HepG2 (cell line): Measurements from ENCODE around the gene CPT1B. TPM values are rescaled to one million over a fixed set of nuclear protein-coding genes. Genes with fewer than 3 reads are reported as not detected.

Experiments used
- BCL6 ChIP-seq: IDR thresholded peaks from 2 replicates; pipeline ENCODE4 v1.6.1; 2016; ENCODE audit warnings: missing genetic modification reagents, missing compliant biosample characterization
- CCAR2 ChIP-seq: fragments of 200-400 bp; formaldehyde crosslinking; optimal IDR thresholded peaks from 2 replicates; pipeline ENCODE3; 2018; ENCODE audit warnings: low read depth, mild to moderate bottlenecking, low read length, moderate library complexity
- FOXA1 ChIP-seq, 2 experiments: fragments of 450-650 bp in 1 of 2; sonication (generic) in 1 of 2; formaldehyde crosslinking in 1 of 2; IDR thresholded peaks; 2 replicates each; pipeline versions ENCODE4 v1.4.0 to v1.6.1; 2016 to 2020; ENCODE audit warnings: missing genetic modification reagents in 1 of 2
- HCFC1 ChIP-seq: fragments of 150-350 bp; IDR thresholded peaks from 2 replicates; pipeline ENCODE4 v1.6.1; 2014; ENCODE audit warnings: low read depth, low read length
- HMG20B ChIP-seq: conservative IDR thresholded peaks from 2 replicates; pipeline ENCODE4 v1.6.1; 2016; ENCODE audit warnings: missing genetic modification reagents, missing compliant biosample characterization
- KDM2A ChIP-seq: sonication (generic); formaldehyde crosslinking; IDR thresholded peaks from 2 replicates; pipeline ENCODE4 v1.4.0; 2020; ENCODE audit warnings: low read depth, missing genetic modification reagents, borderline replicate concordance
- NCOA1 ChIP-seq: sonication (generic); formaldehyde crosslinking; IDR thresholded peaks from 2 replicates; pipeline ENCODE4 v1.9.0; 2021; ENCODE audit warnings: missing genetic modification reagents
- NR2C2 ChIP-seq: sonication (generic); formaldehyde crosslinking; IDR thresholded peaks from 2 replicates; pipeline ENCODE4 v1.4.0; 2020; ENCODE audit warnings: missing genetic modification reagents, mild to moderate bottlenecking, moderate library complexity, borderline replicate concordance
- SOX13 ChIP-seq, 3 experiments: fragments of 450-650 bp in 1 of 3; sonication (generic) in 1 of 3; formaldehyde crosslinking in 1 of 3; IDR thresholded peaks in 2 of 3; conservative IDR thresholded peaks in 1 of 3; 2 replicates each; pipeline versions ENCODE4 v1.5.0 to v1.6.1; 2016 to 2020; ENCODE audit warnings: antibody characterized with exemption in 1 of 3, mild to moderate bottlenecking in 1 of 3, missing compliant biosample characterization in 1 of 3, missing genetic modification reagents in 1 of 3, moderate library complexity in 1 of 3
- ZBTB42 ChIP-seq: sonication (generic); formaldehyde crosslinking; IDR thresholded peaks from 2 replicates; pipeline ENCODE4 v1.5.0; 2020; ENCODE audit warnings: mild to moderate bottlenecking, missing genetic modification reagents
- ZFX ChIP-seq: sonication (generic); formaldehyde crosslinking; IDR thresholded peaks from 2 replicates; pipeline ENCODE4 v1.4.0; 2020; ENCODE audit warnings: mild to moderate bottlenecking, low read depth, missing genetic modification reagents, moderate library complexity
- ZNF296 ChIP-seq: sonication (generic); formaldehyde crosslinking; conservative IDR thresholded peaks from 2 replicates; pipeline ENCODE4 v1.5.0; 2020; ENCODE audit warnings: mild to moderate bottlenecking, missing genetic modification reagents
- ZNF343 ChIP-seq: sonication (generic); formaldehyde crosslinking; IDR thresholded peaks from 2 replicates; pipeline ENCODE4 v1.4.0; 2020; ENCODE audit warnings: mild to moderate bottlenecking, missing genetic modification reagents
- ZNF441 ChIP-seq: sonication (generic); formaldehyde crosslinking; IDR thresholded peaks from 2 replicates; pipeline ENCODE4 v1.7.0; 2021; ENCODE audit warnings: missing genetic modification reagents, borderline replicate concordance
- ZNF768 ChIP-seq: sonication (generic); formaldehyde crosslinking; IDR thresholded peaks from 2 replicates; pipeline ENCODE4 v1.4.0; 2020; ENCODE audit warnings: missing genetic modification reagents
- ZNF777 ChIP-seq: sonication (generic); formaldehyde crosslinking; IDR thresholded peaks from 2 replicates; pipeline ENCODE4 v1.4.0; 2020; ENCODE audit warnings: missing genetic modification reagents
- polyA plus RNA-seq, 8 experiments: library from polyadenylated mRNA; depleted of rRNA in 3 of 8; stranded (reverse) in 7 of 8; unstranded in 1 of 8; fragments of >200 nt; fragmentation: Illumina TruSeq in 4 of 8; extraction: Trizol in 4 of 8; gene quantifications; 2 replicates each; pipeline versions ENCODE4 v1.2.1 to v1.2.3, GENCODE V29; 2011 to 2016; ENCODE audit warnings: low read depth in 4 of 8, missing spikeins in 1 of 8, mixed read lengths in 1 of 8; ENCODE audit not compliant: insufficient read depth in 1 of 8
- total RNA-seq, 5 experiments: library from RNA; depleted of rRNA; stranded (reverse); fragments of >200 nt; fragmentation: Illumina TruSeq; extraction: Trizol; gene quantifications; 2 replicates each; pipeline ENCODE4 v1.2.3, GENCODE V29; 2016; ENCODE audit warnings: low read depth in 1 of 5
- TF ChIP-seq, protein P1 (sequence below): sonication (generic); formaldehyde crosslinking; IDR thresholded peaks from 2 replicates; pipeline ENCODE4 v1.5.1; 2020; ENCODE audit warnings: missing genetic modification reagents, mild to moderate bottlenecking, borderline replicate concordance
- TF ChIP-seq, protein P2 (sequence below): sonication (generic); formaldehyde crosslinking; IDR thresholded peaks from 2 replicates; pipeline ENCODE4 v1.8.0; 2022; ENCODE audit warnings: missing genetic modification reagents, mild to moderate bottlenecking, inconsistent platforms, borderline replicate concordance

Gene CPT1B
- total and polyA plus RNA-seq, 2 of the 13 experiments (the other 11 are each of a cell fraction or from before 2014, with no cell fraction given), result 9.2 to 19.5 TPM

DNA sequence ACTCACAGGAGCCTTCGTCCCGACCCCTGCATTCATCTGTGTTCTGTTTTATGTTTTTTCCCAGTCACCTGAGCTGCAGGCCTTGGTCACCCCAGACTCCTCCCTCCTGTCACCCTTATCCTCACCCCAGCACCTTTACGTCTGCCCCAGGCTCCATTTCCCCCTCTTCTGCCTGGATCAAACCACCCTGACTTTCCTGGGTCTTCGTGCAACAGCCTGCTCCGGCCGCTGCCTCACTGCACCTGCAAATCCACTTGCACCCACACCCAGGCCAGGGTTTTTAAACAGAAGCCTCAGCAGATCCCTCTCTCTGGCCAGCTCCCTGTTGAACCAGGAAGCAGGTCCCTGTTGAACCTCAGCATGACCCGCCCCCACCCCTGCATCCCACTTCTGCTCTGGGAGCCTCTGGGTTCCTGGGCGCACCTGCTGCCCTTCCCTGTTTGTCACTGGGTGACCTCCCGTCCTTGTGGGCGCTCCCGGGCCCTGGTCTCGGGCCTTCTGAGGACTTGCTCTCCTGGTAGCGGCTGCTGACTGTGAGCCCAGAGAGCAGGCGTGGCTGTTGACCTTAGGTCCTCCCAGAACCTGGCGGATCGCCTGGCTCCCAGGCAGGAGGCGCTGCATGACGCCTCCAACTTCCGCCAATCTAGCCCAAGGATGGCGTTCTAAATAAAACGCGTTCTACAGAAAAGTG lies 35.2 kb upstream of the CPT1B start (continued):
- no peak for TF ChIP-seq ZBTB42 (CRISPR knock-in tag)
- peak; percentile 41; the same call in 1 of the 2 replicates for TF ChIP-seq ZNF777 (CRISPR knock-in tag)
- no peak for TF ChIP-seq HCFC1
- peak; percentile 81 for TF ChIP-seq ZFX (CRISPR knock-in tag)
- TF ChIP-seq BCL6, result 0 out of 2 replicates have a peak, but pooled peaks have one; percentile 29
- no peak for TF ChIP-seq ZNF343 (CRISPR knock-in tag)
- TF ChIP-seq HMG20B, result no peak
- no peak for TF ChIP-seq SOX13 (IDR thresholded peaks at IDR 0.05)
- 0 out of 4 replicates have a peak, but pooled peaks of 1 of the 2 experiments have one; percentile 18 for TF ChIP-seq SOX13 (CRISPR knock-in tag; conservative IDR thresholded peaks at IDR 0.05 in 1 of 2, IDR thresholded peaks at IDR 0.05 in 1 of 2)
- no peak for TF ChIP-seq ZNF296
- TF ChIP-seq, protein P1, sequence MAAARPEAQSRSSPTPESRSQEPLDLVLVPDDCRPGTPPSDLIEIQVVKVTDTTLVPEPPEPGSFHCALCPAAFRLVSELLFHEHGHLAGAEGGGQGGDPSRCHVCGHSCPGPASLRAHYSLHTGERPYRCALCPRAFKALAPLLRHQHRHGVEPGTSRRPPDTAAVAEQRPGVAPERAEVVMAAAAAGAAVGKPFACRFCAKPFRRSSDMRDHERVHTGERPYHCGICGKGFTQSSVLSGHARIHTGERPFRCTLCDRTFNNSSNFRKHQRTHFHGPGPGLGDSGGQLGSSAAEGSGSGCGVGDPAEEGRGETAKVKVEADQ (CRISPR knock-in tag), result 0 out of 2 replicates have a peak, but pooled peaks have one; percentile 36
- TF ChIP-seq CCAR2, result no peak
- no peak for TF ChIP-seq FOXA1 (IDR thresholded peaks at IDR 0.05)
- TF ChIP-seq FOXA1 (CRISPR knock-in tag; IDR thresholded peaks at IDR 0.05), result peak; percentile 86
- peak; percentile 37; the same call in 1 of the 2 replicates for TF ChIP-seq ZNF768
- TF ChIP-seq, protein P2, sequence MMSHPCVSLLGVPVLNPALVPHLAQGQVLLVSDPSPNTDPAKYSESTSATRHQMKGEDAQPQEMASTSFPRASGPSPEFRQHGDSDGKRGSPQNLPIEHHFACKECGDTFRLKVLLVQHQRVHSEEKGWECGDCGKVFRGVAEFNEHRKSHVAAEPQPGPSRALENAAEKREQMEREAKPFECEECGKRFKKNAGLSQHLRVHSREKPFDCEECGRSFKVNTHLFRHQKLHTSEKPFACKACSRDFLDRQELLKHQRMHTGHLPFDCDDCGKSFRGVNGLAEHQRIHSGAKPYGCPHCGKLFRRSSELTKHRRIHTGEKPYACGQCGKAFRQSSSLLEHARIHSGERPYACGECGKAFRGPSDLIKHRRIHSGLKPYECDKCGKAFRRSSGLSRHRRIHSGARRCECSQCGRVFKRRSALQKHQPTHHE (CRISPR knock-in tag), result no peak
- no peak for TF ChIP-seq NCOA1
- no peak for TF ChIP-seq ZNF441 (CRISPR knock-in tag)
- TF ChIP-seq NR2C2 (CRISPR knock-in tag), result peak; percentile 31; the same call in 1 of the 2 replicates
- peak; percentile 50; the same call in 1 of the 2 replicates for TF ChIP-seq KDM2A (CRISPR knock-in tag)
